ENCODE results near the gene RPAP2.
"Not testable (repeated sequence)": the region's sequence is repeated elsewhere in the genome, so short reads cannot be mapped to it uniquely, and the experiment has no call there.

The RPAP2 gene

GRCh38 chr1:92376345-92376744, 77.5 kb downstream of the RPAP2 start:
- DNase-seq (ENCODE audit: low spot score) = no peak

GRCh38 chr1:92377991-92378390, 79.1 kb downstream of the RPAP2 start:
- not testable (repeated sequence) for DNase-seq (ENCODE audit: low spot score)

GRCh38 chr1:92380867-92381266, 82.0 kb downstream of the RPAP2 start:
- DNase-seq (ENCODE audit: low spot score) = no peak

GRCh38 chr1:92393966-92394365, 95.1 kb downstream of the RPAP2 start:
- DNase-seq (ENCODE audit: low spot score) = not testable (repeated sequence)

- no peak for DNase-seq (ENCODE audit: low spot score)
Measured at GRCh38 chr1:92398519-92398918, 99.7 kb downstream of the RPAP2 start.

GRCh38 chr1:92399076-92399475, 100.2 kb downstream of the RPAP2 start:
- no peak for DNase-seq (ENCODE audit: low spot score)

- DNase-seq (ENCODE audit: low spot score) = peak; percentile 68
Measured at GRCh38 chr1:92404661-92405060, 105.8 kb downstream of the RPAP2 start.

GRCh38 chr1:92408825-92409224, 110.0 kb downstream of the RPAP2 start:
- DNase-seq (ENCODE audit: low spot score) = peak; percentile 9

- no peak for DNase-seq (ENCODE audit: low spot score)
Measured at GRCh38 chr1:92409946-92410549, 111.2 kb downstream of the RPAP2 start.

- DNase-seq (ENCODE audit: low spot score) = no peak
Measured at GRCh38 chr1:92410706-92411105, 111.8 kb downstream of the RPAP2 start.

- DNase-seq (ENCODE audit: low spot score) = peak; percentile 18
Measured at GRCh38 chr1:92411511-92411910, 112.7 kb downstream of the RPAP2 start.

- no peak for DNase-seq (ENCODE audit: low spot score)
Measured at GRCh38 chr1:92419642-92420041, 120.8 kb downstream of the RPAP2 start.

- DNase-seq (ENCODE audit: low spot score) = no peak
Measured at GRCh38 chr1:92424381-92424780, 125.5 kb downstream of the RPAP2 start.

- DNase-seq (ENCODE audit: low spot score) = no peak
Measured at GRCh38 chr1:92425617-92426016, 126.8 kb downstream of the RPAP2 start.

- no peak for DNase-seq (ENCODE audit: low spot score)
Measured at GRCh38 chr1:92430030-92430429, 131.2 kb downstream of the RPAP2 start.

- DNase-seq (ENCODE audit: low spot score) = not testable (repeated sequence)
Measured at GRCh38 chr1:92434572-92434971, 135.7 kb downstream of the RPAP2 start.

GRCh38 chr1:92439291-92439690, 140.4 kb downstream of the RPAP2 start:
- DNase-seq (ENCODE audit: low spot score) = no peak

GRCh38 chr1:92441316-92441696, 142.4 kb downstream of the RPAP2 start:
- DNase-seq (ENCODE audit: low spot score) = no peak

- no peak for DNase-seq (ENCODE audit: low spot score)
Measured at GRCh38 chr1:92441697-92442342, 143.0 kb downstream of the RPAP2 start.

GRCh38 chr1:92442351-92442750, 143.5 kb downstream of the RPAP2 start:
- DNase-seq (ENCODE audit: low spot score) = no peak

GRCh38 chr1:92443893-92444292, 145.0 kb downstream of the RPAP2 start:
- no peak for DNase-seq (ENCODE audit: low spot score)

GRCh38 chr1:92444351-92444750, 145.5 kb downstream of the RPAP2 start:
- DNase-seq (ENCODE audit: low spot score) = peak; percentile 43

GRCh38 chr1:92445865-92446264, 147.0 kb downstream of the RPAP2 start:
- no peak for DNase-seq (ENCODE audit: low spot score)

- no peak for DNase-seq (ENCODE audit: low spot score)
Measured at GRCh38 chr1:92446546-92446945, 147.7 kb downstream of the RPAP2 start.
